Raji (cell line): ENCODE data around the gene MS4A3.

Source experiments
- POLR2A ChIP-seq: IDR thresholded peaks from 2 replicates; pipeline ENCODE4 v1.6.1; 2011; ENCODE audit warnings: low read depth, low read length, control low read depth; ENCODE audit not compliant: insufficient read depth

Gene MS4A3

GRCh38 chr11:60088364-60088763 lies 31.9 kb downstream of the MS4A3 start, which contains the start of gene MS4A2:
Gene MS4A2 (plus strand): TSS chr11:60088664. CDS start chr11:60088766, 102 bp downstream.
- TF ChIP-seq POLR2A: no peak

GRCh38 chr11:60095477-60096120 lies 39.1 kb downstream of the MS4A3 start:
- TF ChIP-seq POLR2A: no peak

- no peak for TF ChIP-seq POLR2A
These were observed 40.7 kb downstream of the MS4A3 start for GRCh38 chr11:60097189-60097588.

GRCh38 chr11:60098508-60098907 lies 42.0 kb downstream of the MS4A3 start:
- TF ChIP-seq POLR2A: no peak

GRCh38 chr11:60100516-60100915 lies 44.1 kb downstream of the MS4A3 start:
- TF ChIP-seq POLR2A: no peak

- TF ChIP-seq POLR2A: no peak
These were observed 55.3 kb downstream of the MS4A3 start for GRCh38 chr11:60111793-60112192.

- no peak for TF ChIP-seq POLR2A
These were observed 60.7 kb downstream of the MS4A3 start for GRCh38 chr11:60116996-60117790.

GRCh38 chr11:60118338-60118737 lies 61.9 kb downstream of the MS4A3 start:
- TF ChIP-seq POLR2A: no peak

- TF ChIP-seq POLR2A: no peak
These were observed 63.2 kb downstream of the MS4A3 start for GRCh38 chr11:60119710-60120109.
